ENCODE measurements around the gene C1orf210.

The C1orf210 gene

GRCh38 chr1:43309405-43310025 is 24.1 kb upstream of the C1orf210 start:
- Histone ChIP-seq H3F3A (ENCODE audit: control insufficient read depth, insufficient read depth) (no peaks in the 10 kb centered on the region), H3K27ac (ENCODE audit: low read depth, low read length) (no peak overlapping the region), H3K4me2 (ENCODE audit: low read length) (no peak overlapping the region), H3K4me3 (ENCODE audit: low read length) (no peak overlapping the region), H3K4me1 (ENCODE audit: control insufficient read depth, low read length) (peaks cover 5% of the 10 kb centered on the region; the same call in 1 of the 2 replicates), H3K27me3 (ENCODE audit: control insufficient read depth, low read length) (no peaks in the 10 kb centered on the region), H4K20me1 (ENCODE audit: control insufficient read depth, insufficient read depth, low read depth, low read length) (no peaks in the 10 kb centered on the region), H3K36me3 (ENCODE audit: control insufficient read depth, low read length) (no peaks in the 10 kb centered on the region), H3K79me2 (ENCODE audit: control insufficient read depth, low read length) (no peaks in the 10 kb centered on the region), H3K9me2 (replicated peaks; ENCODE audit: control insufficient read depth, low read length) (no peaks in the 10 kb centered on the region), H3K9me3 (ENCODE audit: control insufficient read depth, insufficient read depth, low read length) (no peaks in the 10 kb centered on the region)
- TF ChIP-seq CTCF (IDR thresholded peaks at IDR 0.05; ENCODE audit: low read depth, low read length, poor library complexity, severe bottlenecking) (no peak), EZH2phosphoT487 (IDR thresholded peaks at IDR 0.05; ENCODE audit: borderline replicate concordance, low read length) (no peak)

- Histone ChIP-seq H3K27me3 (ENCODE audit: control insufficient read depth, low read length) (no peaks in the 10 kb centered on the region), H3K79me2 (ENCODE audit: control insufficient read depth, low read length) (no peaks in the 10 kb centered on the region), H3K4me2 (ENCODE audit: low read length) (no peak overlapping the region), H4K20me1 (ENCODE audit: control insufficient read depth, insufficient read depth, low read depth, low read length) (no peaks in the 10 kb centered on the region), H3F3A (ENCODE audit: control insufficient read depth, insufficient read depth) (no peaks in the 10 kb centered on the region), H3K4me1 (ENCODE audit: control insufficient read depth, low read length) (peaks cover 5% of the 10 kb centered on the region; the same call in 1 of the 2 replicates), H3K36me3 (ENCODE audit: control insufficient read depth, low read length) (no peaks in the 10 kb centered on the region), H3K9me3 (ENCODE audit: control insufficient read depth, insufficient read depth, low read length) (no peaks in the 10 kb centered on the region), H3K27ac (ENCODE audit: low read depth, low read length) (no peak overlapping the region), H3K9me2 (replicated peaks; ENCODE audit: control insufficient read depth, low read length) (no peaks in the 10 kb centered on the region), H3K4me3 (ENCODE audit: low read length) (no peak overlapping the region)
- TF ChIP-seq EZH2phosphoT487 (IDR thresholded peaks at IDR 0.05; ENCODE audit: borderline replicate concordance, low read length) (no peak), CTCF (IDR thresholded peaks at IDR 0.05; ENCODE audit: low read depth, low read length, poor library complexity, severe bottlenecking) (no peak)
Measured at GRCh38 chr1:43308635-43309404, 23.4 kb upstream of the C1orf210 start.

GRCh38 chr1:43307458-43308158 is 22.2 kb upstream of the C1orf210 start:
- no peak overlapping the region for H3K4me2 ChIP-seq (ENCODE audit: low read length)
- TF ChIP-seq CTCF (IDR thresholded peaks at IDR 0.05; ENCODE audit: low read depth, low read length, poor library complexity, severe bottlenecking) (no peak), EZH2phosphoT487 (IDR thresholded peaks at IDR 0.05; ENCODE audit: borderline replicate concordance, low read length) (no peak)
- peaks cover 5% of the 10 kb centered on the region; the same call in 1 of the 2 replicates for H3K4me1 ChIP-seq (ENCODE audit: control insufficient read depth, low read length)
- no peaks in the 10 kb centered on the region for H3K36me3 ChIP-seq (ENCODE audit: control insufficient read depth, low read length)
- no peaks in the 10 kb centered on the region for H3K79me2 ChIP-seq (ENCODE audit: control insufficient read depth, low read length)
- H3K4me3 ChIP-seq (ENCODE audit: low read length), result no peak overlapping the region
- H3F3A ChIP-seq (ENCODE audit: control insufficient read depth, insufficient read depth), result no peaks in the 10 kb centered on the region
- H3K9me2 ChIP-seq (replicated peaks; ENCODE audit: control insufficient read depth, low read length), result no peaks in the 10 kb centered on the region
- no peaks in the 10 kb centered on the region for H4K20me1 ChIP-seq (ENCODE audit: control insufficient read depth, insufficient read depth, low read depth, low read length)
- no peak overlapping the region for H3K27ac ChIP-seq (ENCODE audit: low read depth, low read length)
- H3K27me3 ChIP-seq (ENCODE audit: control insufficient read depth, low read length), result 0 out of 2 replicates have a peak, but pooled peaks cover 2% of the 10 kb centered on the region
- H3K9me3 ChIP-seq (ENCODE audit: control insufficient read depth, insufficient read depth, low read length), result no peaks in the 10 kb centered on the region

Data from DOHH2 (cell line).